GM19467 (cell line): ENCODE measurements around the gene STIMATE.

ENCODE experiments used
- ATAC-seq: cut with Tn5 transposase; IDR thresholded peaks from one replicate; pipeline ENCODE4 v1.9.1; 2021; ENCODE audit warnings: mild to moderate bottlenecking, moderate library complexity; ENCODE audit not compliant: unreplicated experiment

The STIMATE gene

GRCh38 chr3:52824037-52824436, 73.3 kb downstream of the STIMATE start:
- ATAC-seq = no peak

DNA sequence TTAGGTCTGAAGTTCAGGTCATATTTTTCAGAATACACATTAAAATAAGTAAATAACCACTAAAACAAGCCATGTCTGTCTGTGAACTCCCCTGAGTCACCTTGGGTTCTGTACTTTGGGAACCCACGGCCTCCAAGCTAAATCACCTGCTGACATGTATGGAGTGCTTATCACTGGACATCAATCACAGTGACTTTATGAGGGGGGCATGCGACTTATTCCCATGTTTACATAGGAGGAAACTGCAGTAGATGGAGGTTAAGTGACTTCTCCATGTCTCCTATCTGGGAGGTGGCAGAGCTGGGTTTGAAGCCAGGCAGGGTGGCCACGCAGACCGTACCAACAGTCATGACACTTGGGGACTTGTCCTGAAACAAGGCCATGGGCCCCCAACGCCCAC, 75.0 kb downstream of the STIMATE start:
- no peak for ATAC-seq

DNA sequence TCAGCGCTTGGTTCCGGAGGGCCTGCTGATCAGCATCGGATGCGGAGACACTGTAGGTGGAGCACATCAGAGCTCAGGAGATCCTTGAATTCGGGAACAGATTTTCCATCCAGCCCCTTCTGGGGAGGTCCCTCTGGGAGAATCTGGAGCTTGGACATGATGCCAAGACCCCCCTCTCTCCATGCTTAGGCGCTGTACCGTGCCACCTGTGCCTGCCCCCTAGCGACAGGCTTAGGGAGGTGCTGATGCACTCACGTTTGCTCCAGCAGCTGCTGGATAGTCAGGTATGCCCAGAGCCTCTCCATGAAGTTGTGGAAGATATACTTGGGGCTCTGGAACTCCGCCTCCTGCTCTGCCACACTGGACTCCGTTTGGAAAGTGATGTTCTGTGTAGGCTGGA, 76.6 kb downstream of the STIMATE start:
- ATAC-seq = no peak

GRCh38 chr3:52819936-52820335, 77.4 kb downstream of the STIMATE start:
- no peak for ATAC-seq

DNA sequence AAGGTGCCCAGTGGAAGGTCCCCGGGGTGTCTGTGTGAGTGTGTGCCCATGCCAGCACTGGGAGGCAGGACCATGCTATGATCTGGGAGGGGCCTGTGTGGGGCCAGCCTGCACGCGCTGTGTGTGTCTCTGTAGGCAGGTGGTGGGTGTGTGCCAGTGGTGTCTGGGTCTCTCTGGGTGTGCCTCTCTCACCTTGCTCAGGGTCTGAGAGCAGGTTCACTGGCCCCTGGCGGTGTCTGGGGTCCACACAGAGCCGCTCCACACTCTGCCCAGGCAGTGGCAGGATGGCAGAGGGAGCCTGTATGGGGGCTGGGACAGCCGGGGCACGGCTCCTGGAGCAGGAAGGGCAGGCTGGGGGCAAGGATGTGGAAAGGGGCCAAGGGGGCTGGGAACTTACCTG, 79.5 kb downstream of the STIMATE start:
- no peak for ATAC-seq

- ATAC-seq = no peak
Observed at GRCh38 chr3:52817221-52817620, 80.1 kb downstream of the STIMATE start.

DNA sequence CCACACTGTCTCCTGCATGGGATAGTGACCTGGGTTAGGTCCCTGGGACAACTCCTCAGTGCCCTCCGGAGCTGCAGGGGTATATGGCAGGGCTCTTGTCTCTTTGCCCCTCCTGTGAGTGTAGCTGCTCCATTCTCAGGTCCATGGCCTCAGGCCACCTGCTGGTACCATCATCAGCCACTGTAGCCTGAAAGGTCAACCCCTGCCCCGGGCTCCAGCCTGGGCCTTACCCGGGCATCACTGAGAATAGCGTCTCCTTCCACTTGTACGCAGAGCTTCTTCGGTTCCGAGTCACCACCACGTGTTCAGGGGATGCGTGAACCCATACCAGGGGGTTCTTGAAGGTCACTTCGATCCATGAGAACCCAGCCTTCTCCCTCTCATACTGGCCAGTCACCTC, 80.7 kb downstream of the STIMATE start:
- ATAC-seq = no peak

DNA sequence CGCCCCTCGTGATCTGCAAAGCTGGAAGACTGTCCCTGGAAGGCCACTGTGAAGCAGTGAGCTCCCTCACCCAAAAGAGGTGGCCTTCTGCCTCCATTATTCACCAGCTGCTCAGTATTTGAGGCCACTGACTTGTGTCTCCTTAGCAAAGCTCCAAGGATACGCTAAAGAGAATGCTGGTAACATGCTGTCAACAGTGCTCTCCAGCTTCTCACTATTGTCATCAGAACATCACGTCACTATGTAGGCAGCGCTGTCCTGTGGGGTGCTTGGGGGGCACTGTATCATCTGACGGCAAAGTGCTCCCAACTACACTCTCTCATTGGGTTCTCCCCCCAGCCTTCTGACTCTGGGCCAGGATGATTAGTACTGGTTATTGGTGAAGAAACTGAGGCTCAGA, 81.1 kb downstream of the STIMATE start:
- ATAC-seq = no peak

DNA sequence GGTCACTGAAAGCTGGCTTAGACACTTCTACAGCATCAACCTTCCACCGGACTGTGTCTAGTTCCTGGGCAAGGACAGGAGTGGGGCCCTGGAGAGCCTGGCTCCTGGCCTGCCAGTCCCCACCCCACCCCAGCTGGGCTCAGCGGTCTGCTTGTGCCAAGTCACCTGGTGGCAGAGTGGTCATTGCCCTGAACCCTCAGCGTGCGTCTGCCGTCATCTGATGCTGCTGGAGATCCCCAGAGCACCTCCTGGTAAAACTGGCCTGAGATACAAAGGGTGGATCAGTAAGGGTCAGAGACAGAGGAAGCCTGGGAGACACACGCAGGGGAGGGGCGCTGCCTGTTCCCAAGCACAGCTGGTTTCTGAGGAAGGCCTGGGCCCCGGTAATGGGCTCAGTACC, 83.5 kb downstream of the STIMATE start:
- no peak for ATAC-seq

DNA sequence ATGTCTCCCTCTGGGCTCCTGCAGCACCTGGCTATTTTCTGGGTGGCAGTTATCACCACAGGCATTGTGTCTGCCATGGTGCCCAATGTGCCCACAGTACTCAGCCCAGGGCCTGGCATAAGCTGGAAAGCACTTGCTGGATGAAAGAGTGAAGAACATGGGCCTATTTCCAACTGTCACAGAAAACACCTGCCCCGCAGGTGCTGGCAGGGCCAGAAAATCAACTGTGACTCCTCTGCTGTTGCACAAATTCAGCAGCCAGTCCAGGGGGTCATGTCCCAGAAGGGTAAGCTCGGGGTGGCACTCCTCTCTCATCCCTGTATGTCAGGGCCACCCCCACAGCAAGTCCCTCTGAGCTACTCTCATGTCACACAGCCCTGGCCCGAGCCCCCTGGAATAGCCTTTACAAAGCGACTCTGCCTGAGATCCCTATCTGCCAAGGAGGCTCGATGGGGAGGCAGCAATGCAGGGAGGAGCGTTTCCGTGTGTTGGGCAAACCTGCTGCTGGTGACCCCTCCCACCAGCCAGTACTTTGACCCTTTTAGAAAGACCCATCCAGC, 85.8 kb downstream of the STIMATE start:
- ATAC-seq = no peak

GRCh38 chr3:52810923-52811322, 86.4 kb downstream of the STIMATE start:
- ATAC-seq = no peak

DNA sequence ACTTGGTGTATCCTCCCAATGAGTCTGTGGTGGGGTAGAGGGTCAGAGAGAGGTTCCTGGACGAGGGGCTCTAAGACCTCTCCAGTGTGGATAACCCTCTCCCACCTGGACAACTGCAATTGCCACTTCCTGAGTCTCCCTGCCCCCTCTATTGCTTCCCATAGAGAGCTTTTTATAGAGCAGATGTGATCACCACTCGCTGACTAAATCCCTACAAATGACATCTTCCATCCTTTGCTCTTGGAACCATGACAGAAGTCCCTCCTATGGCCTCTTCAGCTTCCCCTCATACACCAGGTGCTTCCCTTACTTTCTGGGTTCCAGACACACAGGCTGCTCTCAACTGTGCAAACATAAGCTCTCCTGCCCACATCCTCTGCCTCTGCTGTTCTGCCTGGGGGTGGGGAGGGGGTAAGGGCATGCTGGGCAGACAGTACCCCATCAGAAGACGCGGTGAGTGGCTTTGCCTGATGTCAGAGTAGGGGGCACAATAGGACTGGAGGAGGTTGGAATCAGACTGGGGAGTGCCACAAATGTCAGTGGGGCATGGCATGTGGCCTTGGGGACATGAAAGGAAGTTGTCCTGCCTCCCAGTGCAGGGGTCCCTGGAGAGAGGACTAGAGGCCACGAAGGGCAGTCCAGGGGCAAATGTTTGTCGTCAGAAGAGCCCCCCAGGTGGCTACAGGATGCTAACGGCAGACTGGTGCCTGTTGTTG, 87.5 kb downstream of the STIMATE start:
- ATAC-seq = no peak

DNA sequence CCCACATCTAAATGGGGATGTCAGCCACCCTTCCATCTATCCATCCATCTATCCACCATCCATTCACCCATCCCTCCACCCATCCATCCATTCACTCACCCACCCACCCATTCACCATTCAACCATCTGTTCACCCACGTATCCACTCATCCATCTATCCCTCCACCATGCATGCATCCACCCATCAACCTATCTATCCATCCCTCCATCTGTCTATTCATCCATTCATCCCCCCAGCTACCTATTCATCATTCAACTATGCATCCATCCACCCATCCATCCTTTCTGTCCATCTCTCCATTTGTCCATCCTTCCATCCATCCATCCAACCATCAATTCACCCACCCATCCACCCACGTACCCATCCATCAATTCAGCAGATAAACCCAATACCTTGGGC, 88.2 kb downstream of the STIMATE start:
- ATAC-seq = no peak

GRCh38 chr3:52805270-52806039, 91.9 kb downstream of the STIMATE start:
- ATAC-seq = no peak

- ATAC-seq = no peak
Observed at GRCh38 chr3:52801839-52802238, 95.5 kb downstream of the STIMATE start.

GRCh38 chr3:52800079-52800478, 97.3 kb downstream of the STIMATE start:
- no peak for ATAC-seq

GRCh38 chr3:52798978-52799476, 98.3 kb downstream of the STIMATE start:
- no peak for ATAC-seq

DNA sequence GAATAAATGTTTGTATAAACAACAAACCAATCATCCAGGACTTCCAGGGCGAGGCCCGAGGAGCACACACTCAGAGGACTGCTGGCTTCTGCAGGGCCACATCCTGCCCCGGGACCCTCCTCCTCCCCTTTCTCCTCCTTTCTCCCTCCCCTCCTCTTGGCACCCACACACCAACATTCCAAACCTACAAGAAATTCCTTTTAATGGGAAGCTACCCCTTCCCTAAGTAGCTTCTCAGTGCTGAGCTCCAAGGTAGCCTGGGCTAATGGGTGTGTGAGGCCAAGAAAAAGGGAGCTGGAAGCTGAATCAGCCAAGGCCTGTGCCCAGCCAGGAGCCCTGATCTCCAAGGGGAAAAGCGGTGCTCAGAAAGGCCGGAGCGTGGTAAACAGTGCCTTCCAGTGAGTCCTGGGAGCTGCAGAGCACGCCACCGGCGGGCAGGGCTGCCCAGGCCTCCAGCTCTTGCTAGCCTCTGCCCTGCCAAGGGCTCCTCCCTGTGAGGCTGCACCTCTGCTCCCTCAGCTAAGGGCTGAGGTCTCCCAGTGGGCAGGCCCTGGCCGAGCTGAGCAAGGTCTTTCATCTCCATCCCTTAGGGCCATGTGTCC, 98.9 kb downstream of the STIMATE start:
- no peak for ATAC-seq

GRCh38 chr3:52796411-52796810, 100.9 kb downstream of the STIMATE start:
- no peak for ATAC-seq

- ATAC-seq = no peak
Observed at GRCh38 chr3:52795298-52795900, 101.9 kb downstream of the STIMATE start.

DNA sequence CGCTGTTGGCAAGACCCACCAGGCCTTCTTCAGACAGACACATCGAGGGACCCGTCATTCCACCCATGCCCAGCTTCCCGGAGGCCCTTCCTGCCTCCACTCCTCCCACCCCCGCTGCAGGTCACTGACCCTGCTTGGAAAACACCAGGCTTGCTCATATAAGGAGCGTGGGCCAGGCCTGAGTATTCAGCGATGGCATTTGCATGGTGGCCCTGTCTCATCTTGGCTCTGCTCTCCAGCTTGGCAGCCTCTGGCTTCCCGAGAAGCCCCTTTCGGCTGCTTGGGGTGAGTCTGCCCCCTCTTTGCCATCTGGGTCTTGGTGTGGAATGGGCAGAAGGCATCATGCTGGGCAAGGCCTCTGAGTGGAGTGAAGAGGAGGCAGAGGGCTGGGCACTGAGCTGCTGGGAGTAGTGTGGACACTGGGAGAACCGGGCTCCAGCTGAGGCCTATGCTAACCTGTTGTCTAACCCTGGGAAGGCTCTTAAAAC, 102.7 kb downstream of the STIMATE start, which contains the start of gene ITIH3:
ITIH3 (plus strand) TSS at position 185 of the 488 bp plus-strand sequence; CDS start at position 193, 8 bp downstream.
- no peak for ATAC-seq
